GM18498 (cell line): ENCODE results near the gene PRSS36.
A peak's percentile ranks its signal among the peaks of the same experiment; 100 is the strongest.
"Not testable (repeated sequence)": the region's sequence is repeated elsewhere in the genome, so short reads cannot be mapped to it uniquely, and the experiment has no call there.

ENCODE experiments used
- ATAC-seq: cut with Tn5 transposase; IDR thresholded peaks from one replicate; pipeline ENCODE4 v1.9.1; 2021; ENCODE audit warnings: mild to moderate bottlenecking, moderate library complexity; ENCODE audit not compliant: unreplicated experiment

The PRSS36 gene

DNA sequence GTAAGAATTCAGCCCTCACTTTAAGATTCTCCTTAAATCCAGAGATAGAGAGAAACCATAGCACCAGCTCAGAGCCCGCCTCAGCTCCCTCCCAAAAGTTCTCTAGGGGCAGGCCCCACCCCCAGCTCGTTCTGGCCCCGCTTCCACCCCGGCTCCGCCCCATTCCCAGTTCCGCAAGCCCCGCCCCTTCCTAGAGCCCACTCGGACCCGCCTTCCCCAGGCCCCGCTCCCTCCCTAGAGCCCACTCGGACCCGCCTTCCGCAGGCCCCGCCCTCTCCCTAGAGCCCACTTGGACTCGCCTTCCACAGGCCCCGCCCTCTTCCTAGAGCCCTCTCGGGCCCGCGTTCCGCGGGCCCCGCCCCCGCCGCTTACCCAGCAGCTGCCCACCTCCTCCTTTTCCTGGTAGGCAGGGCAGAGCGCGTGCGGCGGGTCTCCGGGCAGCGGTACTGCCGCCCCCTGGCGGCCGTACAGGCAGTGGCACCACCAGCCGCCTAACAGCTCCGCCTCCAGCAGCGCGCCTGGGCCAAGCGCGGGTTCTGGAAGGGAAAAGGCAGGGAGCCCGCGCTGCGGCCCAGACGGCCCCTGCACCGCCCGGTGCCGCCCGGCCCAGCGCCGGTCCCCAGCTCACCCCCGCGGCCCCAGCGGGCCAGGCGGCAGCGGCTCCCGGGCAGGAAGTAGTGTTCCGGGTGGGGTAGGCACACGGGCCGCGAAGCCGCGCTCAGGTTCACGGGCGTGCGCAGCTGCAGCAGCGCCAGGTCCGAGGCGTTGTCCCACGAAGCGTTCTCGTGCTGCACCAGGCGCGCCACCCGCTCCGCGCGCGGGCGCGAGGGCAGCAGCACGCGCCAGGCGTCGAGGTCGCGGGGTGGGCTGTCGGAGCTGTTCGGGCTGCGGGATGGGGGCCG, 7.5 kb downstream of the PRSS36 start:
- peak; percentile 93 for ATAC-seq

DNA sequence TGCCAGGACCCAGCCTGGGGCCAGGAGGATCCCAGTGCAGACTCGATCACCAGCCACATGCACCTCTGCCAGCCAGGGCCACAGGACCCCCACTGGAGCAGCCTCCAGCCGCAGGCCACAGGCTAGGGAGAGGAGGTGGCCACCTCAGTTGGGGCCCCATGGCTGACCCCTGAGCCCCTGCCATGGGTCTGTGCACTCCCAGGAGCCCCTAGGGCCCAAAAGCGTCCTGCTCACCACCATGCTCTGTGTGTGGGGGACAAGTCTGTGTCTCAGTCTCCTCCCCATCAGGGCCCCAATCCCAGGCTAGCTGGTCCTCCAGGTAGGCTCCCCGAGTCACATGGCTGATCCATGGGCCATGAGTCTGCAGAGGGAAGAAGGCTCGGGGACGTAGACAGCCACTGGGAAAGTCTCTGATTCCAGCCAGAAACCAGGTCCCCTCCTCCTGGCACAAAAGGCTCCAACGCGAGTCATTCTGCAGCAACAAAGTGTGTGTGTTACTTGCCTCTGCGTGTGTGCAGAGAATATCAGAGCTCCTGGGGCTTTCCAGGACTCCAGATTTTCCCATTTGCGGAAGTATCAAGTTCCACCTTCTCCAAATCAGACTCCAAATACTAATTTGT, 8.3 kb downstream of the PRSS36 start:
- no peak for ATAC-seq

DNA sequence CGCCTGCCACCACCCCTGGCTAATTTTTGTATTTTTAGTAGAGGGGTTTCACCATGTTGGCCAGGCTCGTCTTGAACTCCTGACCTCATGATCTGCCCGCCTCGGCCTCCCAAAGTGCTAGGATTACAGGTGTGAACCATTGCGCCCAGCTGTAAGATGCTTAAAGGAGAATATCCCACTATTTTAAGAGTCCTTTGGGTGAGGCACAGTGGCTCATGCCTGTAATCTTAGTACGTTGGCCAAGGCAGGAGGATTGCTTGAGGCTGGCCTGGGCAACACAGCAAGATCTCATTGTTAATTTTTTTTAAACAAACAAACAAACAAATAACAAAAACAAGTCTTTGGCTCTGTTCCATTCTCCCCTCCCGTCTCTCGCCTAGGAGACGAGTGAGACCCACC, 8.8 kb downstream of the PRSS36 start:
- ATAC-seq: not testable (repeated sequence)

DNA sequence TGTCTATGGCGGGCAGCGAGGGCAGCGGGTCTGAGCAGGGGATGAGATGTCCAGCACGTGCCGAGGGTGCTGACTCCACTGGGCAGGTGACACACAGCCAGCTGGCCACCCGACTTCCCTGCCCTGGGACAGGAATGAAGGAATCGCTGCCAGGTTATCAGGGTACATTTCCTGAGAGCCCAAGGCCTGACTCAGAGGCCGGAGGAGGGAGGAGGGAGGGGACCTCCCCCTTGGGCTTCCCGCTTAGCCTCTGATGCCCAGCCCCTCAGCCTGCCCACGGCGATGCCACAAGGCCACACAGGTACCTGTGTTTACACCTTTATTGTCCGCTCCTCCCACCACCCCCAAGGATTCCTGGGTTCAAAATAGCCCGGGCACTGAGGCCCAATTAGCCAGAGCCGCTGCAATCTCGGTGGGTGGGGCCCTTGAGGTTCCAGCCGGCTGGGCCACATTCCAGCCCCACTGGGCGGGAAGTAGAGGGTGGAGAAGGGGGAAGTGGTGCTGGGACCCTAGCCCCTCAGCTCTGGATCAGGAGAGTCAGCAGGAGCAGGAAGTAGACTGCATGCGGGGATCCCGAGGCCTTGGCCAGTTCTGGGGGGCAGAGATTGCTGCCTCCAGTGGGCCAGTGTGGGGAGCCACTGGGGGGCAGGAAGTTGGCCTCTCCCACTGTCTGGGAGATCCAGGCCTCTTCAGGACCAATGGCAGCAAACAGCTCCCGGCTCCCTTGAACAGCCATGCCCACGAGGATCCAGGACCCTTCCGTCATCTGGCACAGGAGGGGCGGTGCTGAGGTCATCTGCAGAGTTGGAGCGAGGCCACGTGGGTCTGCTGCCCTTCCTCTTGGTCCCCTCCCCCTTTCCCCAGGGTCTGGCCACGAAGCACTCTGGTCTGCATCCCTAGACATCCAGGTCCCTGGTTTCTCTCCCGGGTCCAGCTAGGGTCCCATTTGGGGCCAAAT, 11.0 kb downstream of the PRSS36 start:
- no peak for ATAC-seq

DNA sequence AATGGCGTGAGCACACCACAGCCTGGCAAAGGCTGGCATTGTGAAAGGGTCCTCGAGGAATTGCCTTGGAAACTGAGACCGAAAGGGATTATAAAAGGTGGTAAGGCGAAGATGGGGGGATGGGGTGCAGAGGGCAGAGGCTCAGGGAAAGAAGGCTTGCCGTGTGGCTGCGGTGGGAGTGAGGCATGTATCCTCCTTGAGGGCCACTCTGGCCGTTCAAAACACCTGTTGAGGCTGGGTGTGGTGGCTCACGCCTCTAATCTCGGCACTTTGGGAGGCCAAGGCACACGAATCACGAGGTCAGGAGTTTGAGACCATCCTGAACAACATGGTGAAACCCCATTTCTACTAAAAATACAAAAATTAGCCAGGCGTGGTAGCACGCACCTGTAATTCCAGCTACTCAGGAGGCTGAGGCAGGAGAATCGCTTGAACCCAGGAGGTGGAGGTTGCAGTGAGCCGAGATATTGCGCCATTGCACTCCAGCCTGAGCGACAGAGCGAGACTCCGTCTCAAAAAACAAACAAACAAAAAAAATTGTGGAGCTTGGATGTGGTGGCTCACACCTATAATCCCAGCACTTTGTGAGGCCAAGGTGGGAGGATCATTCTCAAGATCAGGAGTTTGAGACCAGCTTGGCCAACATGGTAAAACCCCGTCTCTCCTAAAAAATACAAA, 12.9 kb downstream of the PRSS36 start:
- not testable (repeated sequence) for ATAC-seq

DNA sequence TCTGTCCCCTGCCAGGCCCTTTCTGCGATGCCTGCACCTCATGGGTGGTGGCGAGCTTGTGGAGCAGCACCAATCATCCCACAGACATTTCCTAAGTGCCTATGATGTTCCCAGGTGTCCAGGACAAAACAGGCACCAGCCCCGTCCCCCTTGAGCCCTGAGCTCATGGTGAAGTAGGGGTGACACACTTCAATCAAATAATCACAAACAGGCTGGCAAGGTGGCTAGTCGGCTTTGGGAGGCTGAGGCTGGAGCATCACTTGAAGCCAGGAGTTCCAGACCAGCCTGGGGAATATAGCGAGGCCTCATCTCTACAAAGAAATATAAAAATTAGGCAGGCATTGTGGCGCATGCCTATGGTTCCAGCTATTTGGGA, 13.6 kb downstream of the PRSS36 start:
- ATAC-seq: no peak

DNA sequence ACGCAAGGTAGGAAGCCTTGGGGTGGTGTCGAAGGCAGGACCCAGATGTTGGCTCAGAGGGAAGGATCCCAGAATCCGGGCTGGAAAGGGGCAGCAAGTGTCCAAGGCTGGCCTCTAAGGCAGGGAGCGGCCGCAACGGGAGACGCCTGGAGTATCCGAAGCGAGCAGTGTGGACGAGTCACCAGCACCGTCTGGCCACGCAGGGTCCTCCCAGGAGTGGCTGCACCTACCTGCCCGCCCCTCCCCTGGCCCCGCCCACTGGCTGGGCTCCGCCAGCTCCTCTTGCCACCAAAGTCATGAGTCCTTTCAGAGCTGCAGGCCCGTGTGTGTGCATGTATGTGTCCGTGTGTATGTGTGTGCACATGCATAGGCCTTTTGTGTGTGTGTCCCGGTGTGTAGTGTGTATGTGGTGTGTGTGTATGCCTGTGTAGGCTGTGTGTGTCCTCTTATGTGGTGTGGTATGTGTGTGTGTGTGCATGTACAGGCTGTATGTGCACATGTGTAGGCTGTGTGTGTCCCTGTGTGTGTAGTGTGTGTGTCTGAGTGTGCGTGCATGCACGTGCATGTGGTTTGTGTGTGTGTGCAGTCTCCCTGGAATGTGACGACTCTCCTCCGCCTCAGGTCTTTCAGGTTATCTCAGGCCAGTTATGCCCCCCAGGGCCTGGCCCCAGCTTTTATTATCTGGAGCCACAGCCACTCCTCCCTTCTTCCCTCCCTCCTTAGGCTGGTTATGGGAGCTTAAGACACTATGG, 14.2 kb downstream of the PRSS36 start, which contains the start of gene PRSS8:
PRSS8 (minus strand) TSS at position 193 of the 752 bp plus-strand sequence. CDS start 229 bp downstream, outside the sequence.
- no peak for ATAC-seq

DNA sequence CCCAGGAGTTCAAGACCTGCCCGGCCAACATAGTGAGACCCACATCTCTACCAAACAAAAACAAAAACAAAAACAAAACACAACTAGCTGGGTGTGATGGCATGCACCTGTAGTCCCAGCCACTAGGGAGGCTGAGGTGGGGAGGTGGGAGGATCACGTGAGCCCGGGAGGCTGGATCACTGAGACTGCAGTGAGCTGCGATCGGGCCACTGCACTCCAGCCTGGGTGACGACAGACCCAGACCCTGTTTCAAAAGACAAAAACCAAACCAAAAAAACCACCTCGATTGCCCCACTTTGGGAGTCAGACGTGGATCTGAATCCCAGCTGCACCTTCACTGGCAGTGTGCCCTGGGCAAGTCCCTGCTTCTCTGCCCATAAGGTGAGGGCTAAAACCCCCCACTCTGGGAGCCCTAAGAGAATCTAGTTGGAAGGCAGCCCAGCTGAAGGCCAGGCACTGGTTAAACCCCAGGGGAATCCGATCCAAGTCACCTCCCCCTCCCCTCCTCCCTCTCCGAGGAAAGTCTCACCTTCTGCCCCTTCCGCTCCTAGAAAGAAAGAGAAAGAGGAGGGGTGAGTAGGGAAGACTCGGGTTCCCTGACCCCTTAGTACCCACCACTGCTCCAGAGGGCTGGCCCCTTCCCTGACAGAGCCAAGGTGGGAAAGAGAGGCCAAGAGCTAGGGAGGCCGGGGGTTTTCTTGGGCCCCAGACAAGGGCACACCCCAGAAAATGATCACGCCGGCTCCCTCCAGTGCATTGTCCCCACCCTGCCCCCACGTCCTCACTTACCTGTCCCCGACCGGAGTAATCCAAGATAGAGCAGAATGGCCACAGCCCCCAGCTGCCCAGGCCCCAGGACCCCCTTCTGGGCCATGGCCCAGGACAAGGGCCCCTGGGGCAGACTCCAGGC, 15.0 kb downstream of the PRSS36 start:
- ATAC-seq: no peak

DNA sequence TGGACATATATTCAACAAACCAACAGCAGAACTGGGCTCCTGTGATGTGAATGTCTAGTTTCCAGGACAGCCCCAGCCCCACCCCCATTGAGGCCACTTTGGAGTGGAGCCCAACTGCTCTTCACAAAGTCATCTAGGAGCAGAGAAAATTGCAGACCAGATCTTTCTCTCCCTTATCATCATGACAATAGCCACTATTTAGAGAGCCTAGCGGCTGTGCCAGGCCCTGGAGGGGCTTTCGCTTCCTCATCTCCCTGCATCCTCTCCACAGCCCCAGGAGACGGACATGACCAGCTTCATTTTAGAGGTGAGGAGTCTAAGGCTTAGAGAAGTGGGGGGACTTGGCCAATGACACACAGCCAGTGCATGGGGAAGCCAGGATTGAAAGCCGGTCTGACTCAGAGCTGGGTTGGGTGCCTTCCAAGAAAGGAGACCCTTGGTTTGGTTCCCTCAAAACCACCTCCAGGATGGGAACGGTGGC, 15.7 kb downstream of the PRSS36 start:
- ATAC-seq: no peak

DNA sequence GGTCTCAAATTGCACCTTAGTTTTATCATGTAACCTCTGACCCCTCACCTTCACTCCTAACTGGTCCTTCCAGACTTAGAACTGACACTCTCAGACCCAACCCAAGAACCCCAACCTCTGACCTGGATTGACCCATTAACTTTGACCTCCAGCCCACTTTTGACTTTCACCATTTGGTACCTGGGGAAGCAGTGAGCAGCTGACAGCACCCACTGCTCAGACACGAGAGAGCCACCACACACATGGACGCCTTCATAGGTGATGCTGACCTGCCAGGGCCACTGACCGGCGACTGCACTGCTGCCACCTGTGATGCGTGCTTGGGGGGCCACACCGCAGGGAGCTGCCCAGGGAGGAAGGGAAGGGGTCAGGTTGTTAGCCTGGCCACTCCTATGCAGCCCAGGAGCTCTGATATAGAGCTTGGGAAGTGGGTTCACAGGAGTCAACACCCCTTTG, 16.8 kb downstream of the PRSS36 start:
- ATAC-seq: no peak

DNA sequence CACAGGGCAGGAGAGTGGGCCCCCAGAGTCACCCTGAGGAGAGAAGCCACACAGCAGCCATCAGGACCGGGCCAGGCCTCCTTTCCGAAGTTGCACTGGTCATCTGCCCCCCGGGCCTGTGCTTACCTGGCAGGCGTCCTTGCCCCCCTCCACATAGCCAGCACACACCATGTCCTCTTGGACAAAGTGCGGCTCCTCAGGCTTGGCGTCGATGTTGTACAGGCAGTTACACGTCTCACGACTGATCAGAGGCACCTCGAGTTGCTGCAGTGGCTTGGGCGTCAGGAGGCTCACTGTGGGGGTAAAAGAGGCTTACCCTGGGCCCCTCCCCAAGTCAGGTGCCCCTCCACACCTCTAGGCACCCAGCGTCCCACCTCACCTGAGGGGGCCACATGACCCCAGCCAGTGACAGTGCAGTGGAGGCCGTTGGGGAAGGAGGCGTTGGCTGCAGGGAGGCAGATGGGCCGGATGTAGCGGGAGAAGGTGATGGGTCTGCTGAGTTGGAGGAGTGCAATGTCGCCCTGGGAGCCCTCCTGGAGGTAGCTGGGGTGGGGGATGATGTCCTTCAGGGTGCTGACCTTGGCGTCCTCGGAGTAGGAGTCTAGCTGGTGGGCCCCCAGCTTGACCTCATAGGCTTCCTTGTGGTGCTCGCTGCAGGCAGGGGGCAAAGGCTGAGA, 17.4 kb downstream of the PRSS36 start:
- no peak for ATAC-seq

DNA sequence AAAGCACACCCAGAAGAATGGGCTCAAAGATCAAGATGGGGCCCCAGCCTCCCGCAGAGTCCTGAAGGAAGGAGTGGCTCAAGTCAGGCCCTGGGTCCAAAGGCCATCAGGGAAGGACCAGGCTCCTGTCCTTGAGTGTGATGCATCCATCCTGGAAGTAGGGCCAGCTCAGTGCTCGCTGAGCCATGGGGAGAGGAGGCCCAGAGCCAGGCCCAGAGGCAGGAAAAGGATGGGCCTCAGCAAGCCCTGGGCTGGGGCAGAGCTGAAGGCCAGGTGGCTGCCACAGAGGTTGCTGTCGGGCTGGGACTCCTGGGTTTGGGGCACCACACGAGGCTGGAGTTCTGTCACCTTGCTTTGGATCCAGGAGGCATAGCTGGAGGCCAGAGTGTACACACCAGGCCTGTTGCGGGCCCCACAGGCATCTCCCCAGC, 18.0 kb downstream of the PRSS36 start:
- ATAC-seq: no peak

DNA sequence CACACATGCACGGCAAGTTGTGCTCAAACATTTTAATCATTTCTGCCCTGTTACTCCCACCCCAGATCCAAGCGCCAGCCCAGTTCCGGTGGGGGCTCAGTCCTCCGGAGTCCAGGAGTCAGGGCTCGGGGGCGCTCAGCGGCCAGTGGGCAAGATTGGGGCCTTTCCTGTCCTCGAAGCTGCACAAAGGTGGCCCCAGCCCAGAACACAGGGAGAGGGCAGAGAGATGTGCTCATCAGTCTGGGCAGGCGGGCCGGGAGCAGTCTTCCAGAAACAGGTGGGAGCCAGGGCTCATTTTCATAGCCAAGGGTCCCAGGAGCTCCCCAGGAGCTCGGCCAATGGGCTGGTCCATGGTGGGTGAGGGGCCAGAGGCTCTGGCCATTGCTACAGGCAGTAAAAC, 18.4 kb downstream of the PRSS36 start:
- ATAC-seq: no peak

DNA sequence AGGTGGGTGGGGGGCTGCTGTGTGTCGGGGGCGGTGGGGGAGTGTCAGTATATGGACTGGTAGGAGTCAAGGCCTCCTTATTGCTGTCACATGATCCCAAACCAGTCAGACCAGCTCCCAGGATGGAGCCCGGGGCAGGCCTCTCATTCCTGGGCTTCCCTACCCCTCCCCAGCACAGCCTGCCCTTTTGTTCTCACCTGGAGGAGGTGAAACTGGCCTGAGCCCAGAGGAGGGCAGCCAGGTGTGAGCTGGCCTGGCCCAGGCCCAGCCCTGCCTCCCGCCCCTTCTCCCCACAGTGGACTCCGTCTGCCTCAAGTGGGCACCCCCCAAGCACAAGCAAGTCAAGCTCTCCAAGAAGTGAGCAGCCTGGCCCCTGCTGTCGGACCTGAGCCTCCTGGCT, 19.0 kb downstream of the PRSS36 start:
- no peak for ATAC-seq

DNA sequence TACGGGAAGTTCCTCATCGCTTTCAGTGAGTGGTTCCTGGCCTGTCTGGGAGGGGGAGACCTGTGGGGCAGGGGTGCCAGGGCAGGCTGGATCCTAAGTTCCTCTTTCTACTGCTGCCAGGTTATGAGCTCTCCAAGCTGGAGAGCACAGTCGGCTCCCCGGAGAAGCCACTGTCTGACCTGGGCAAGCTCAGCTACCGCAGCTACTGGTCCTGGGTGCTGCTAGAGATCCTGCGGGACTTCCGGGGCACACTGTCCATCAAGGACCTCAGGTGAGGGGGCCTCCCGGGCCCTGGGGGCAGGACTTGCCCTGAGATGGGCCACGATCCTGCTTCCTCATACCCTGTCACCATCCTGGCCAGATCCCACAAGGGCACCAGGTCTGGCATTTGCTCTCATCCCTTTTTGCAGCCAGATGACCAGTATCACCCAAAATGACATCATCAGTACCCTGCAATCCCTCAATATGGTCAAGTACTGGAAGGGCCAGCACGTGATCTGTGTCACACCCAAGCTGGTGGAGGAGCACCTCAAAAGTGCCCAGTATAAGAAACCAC, 19.5 kb downstream of the PRSS36 start:
- no peak for ATAC-seq

DNA sequence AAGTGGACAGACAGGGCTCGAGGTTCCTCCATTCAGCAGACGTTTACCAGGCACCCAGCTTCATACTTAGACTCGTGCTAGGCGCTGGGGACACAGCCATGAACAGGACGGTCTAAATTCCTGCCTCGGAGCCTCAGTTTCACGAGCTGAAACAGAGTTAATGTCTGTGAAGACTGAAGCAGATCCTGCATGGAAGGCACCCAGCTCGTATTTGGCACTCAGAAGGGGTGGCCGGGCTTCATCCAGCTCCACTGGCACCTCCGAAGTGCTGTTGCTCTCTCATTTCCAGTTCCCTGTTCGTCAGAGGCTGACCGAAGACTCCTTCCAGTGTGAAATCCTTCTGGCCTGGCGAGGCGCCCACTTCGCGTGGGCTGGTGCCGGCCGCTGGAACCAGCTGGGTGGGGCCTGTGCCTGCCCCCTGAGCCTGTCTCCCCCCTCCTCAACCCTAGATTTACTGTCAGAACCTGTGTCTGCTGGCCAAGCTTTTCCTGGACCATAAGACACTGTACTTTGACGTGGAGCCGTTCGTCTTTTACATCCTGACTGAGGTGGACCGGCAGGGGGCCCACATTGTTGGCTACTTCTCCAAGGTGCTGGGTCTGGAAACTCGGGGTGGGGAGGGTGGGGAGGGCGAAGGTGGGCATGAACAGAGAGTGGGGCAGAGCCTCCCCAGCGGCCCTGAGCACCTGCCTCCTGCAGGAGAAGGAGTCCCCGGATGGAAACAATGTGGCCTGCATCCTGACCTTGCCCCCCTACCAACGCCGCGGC, 20.1 kb downstream of the PRSS36 start:
- no peak for ATAC-seq
